Fibroblast of the aortic adventitia (primary cell): ENCODE measurements around the gene PTTG1IP2. TPM values are rescaled to one million over a fixed set of nuclear protein-coding genes. Genes with fewer than 3 reads are reported as not detected.

ENCODE experiments used
- DNase-seq: peaks from one replicate; pipeline ENCODE4 v3.0.0-alpha.2; 2010; ENCODE audit warnings: low read depth
- H3K4me3 ChIP-seq: 2 replicates; pipeline ENCODE4 v1.5.1; 2011; ENCODE audit warnings: low read depth, mild to moderate bottlenecking, control low read depth, low read length, moderate library complexity
- CTCF ChIP-seq: IDR thresholded peaks from 2 replicates; pipeline ENCODE4 v1.5.1; 2011; ENCODE audit warnings: mild to moderate bottlenecking, low read length, control low read depth, inconsistent platforms; ENCODE audit not compliant: insufficient read depth
- total RNA-seq: library from RNA; depleted of rRNA; stranded (reverse); fragments of >200 nt; gene quantifications from 2 replicates; pipeline ENCODE4 v1.2.3, GENCODE V29; 2012; ENCODE audit warnings: low replicate concordance

Gene PTTG1IP2
- total RNA-seq, 1 donor: not detected

- no peak for DNase-seq
- TF ChIP-seq CTCF: no peak
- no peak overlapping the region for H3K4me3 ChIP-seq
Observed at GRCh38 chr7:90433221-90433620, 36.2 kb upstream of the PTTG1IP2 start.

- TF ChIP-seq CTCF: no peak
- DNase-seq: no peak
- no peak overlapping the region for H3K4me3 ChIP-seq
Observed at GRCh38 chr7:90445633-90446032, 23.8 kb upstream of the PTTG1IP2 start.

GRCh38 chr7:90446137-90446899, 23.1 kb upstream of the PTTG1IP2 start:
- DNase-seq: no peak
- TF ChIP-seq CTCF: no peak
- H3K4me3 ChIP-seq: no peak overlapping the region

GRCh38 chr7:90453259-90453891, 16.1 kb upstream of the PTTG1IP2 start:
- TF ChIP-seq CTCF: no peak
- no peak for DNase-seq
- H3K4me3 ChIP-seq: no peak overlapping the region

- DNase-seq: no peak
- no peak for TF ChIP-seq CTCF
- no peak overlapping the region for H3K4me3 ChIP-seq
Observed at GRCh38 chr7:90453931-90454330, 15.5 kb upstream of the PTTG1IP2 start.

GRCh38 chr7:90455163-90456030, 14.0 kb upstream of the PTTG1IP2 start:
- H3K4me3 ChIP-seq: peak overlapping the region; percentile 23
- DNase-seq: peak; percentile 70
- peak; percentile 75 for TF ChIP-seq CTCF
